ENCODE results near the gene ERC2.

The ERC2 gene

GRCh38 chr3:55469957-55470526 lies 998.2 kb downstream of the ERC2 start:
- H3K4me3 ChIP-seq (ENCODE audit: low read length): no peak overlapping the region
- DNase-seq (ENCODE audit: low read depth): no peak
- TF ChIP-seq CTCF (conservative IDR thresholded peaks at IDR 0.05; ENCODE audit: low read length): no peak

GRCh38 chr3:55468251-55468650 lies 1000.0 kb downstream of the ERC2 start:
- H3K4me3 ChIP-seq (ENCODE audit: low read length): no peak overlapping the region
- TF ChIP-seq CTCF (conservative IDR thresholded peaks at IDR 0.05; ENCODE audit: low read length): no peak
- peak; percentile 74 for DNase-seq (ENCODE audit: low read depth)

- peak; percentile 91 for DNase-seq (ENCODE audit: low read depth)
- no peak for TF ChIP-seq CTCF (conservative IDR thresholded peaks at IDR 0.05; ENCODE audit: low read length)
- H3K4me3 ChIP-seq (ENCODE audit: low read length): no peak overlapping the region
These were observed 1001.2 kb downstream of the ERC2 start for GRCh38 chr3:55467099-55467498.

- DNase-seq (ENCODE audit: low read depth): no peak
- H3K4me3 ChIP-seq (ENCODE audit: low read length): no peak overlapping the region
- TF ChIP-seq CTCF (conservative IDR thresholded peaks at IDR 0.05; ENCODE audit: low read length): no peak
These were observed 1001.7 kb downstream of the ERC2 start for GRCh38 chr3:55466526-55466925.

GRCh38 chr3:55461896-55462295 lies 1006.4 kb downstream of the ERC2 start:
- H3K4me3 ChIP-seq (ENCODE audit: low read length): no peak overlapping the region
- peak; percentile 82 for DNase-seq (ENCODE audit: low read depth)
- TF ChIP-seq CTCF (conservative IDR thresholded peaks at IDR 0.05; ENCODE audit: low read length): no peak

GRCh38 chr3:55459838-55460237 lies 1008.4 kb downstream of the ERC2 start:
- no peak overlapping the region for H3K4me3 ChIP-seq (ENCODE audit: low read length)
- no peak for TF ChIP-seq CTCF (conservative IDR thresholded peaks at IDR 0.05; ENCODE audit: low read length)
- DNase-seq (ENCODE audit: low read depth): no peak
